SKM-1 treated with dmso at 0.1 percent for 144 hours (cell line): ENCODE data around the gene ANKMY1.

ENCODE experiments used
- DNase-seq: peaks from one replicate; lab custom pipeline; 2025; ENCODE audit not compliant: unreplicated experiment; lab: John Stamatoyannopoulos, UW

ANKMY1 gene

GRCh38 chr2:240557808-240558207 is at the start of gene ANKMY1:
ANKMY1 (minus strand) TSS chr2:240557988; CDS start chr2:240557335, 653 bp downstream.
- DNase-seq: no peak

- DNase-seq: no peak
Observed at GRCh38 chr2:240605867-240606743, 48.3 kb upstream of the ANKMY1 start.

- DNase-seq: no peak
Observed at GRCh38 chr2:240604939-240605716, 47.3 kb upstream of the ANKMY1 start.

- peak; percentile 62 for DNase-seq
Observed at GRCh38 chr2:240604291-240604938, 46.6 kb upstream of the ANKMY1 start.

GRCh38 chr2:240603846-240604245 is 46.1 kb upstream of the ANKMY1 start:
- no peak for DNase-seq

GRCh38 chr2:240603081-240603835 is 45.5 kb upstream of the ANKMY1 start:
- DNase-seq: no peak

- no peak for DNase-seq
Observed at GRCh38 chr2:240602266-240603050, 44.7 kb upstream of the ANKMY1 start.

GRCh38 chr2:240601831-240602160 is 44.0 kb upstream of the ANKMY1 start:
- no peak for DNase-seq

- no peak for DNase-seq
Observed at GRCh38 chr2:240601061-240601830, 43.5 kb upstream of the ANKMY1 start.

- DNase-seq: no peak
Observed at GRCh38 chr2:240600451-240600961, 42.7 kb upstream of the ANKMY1 start.

GRCh38 chr2:240599141-240599583 is 41.4 kb upstream of the ANKMY1 start:
- DNase-seq: no peak

- no peak for DNase-seq
Observed at GRCh38 chr2:240598311-240598911, 40.6 kb upstream of the ANKMY1 start.

GRCh38 chr2:240597419-240598181 is 39.8 kb upstream of the ANKMY1 start:
- no peak for DNase-seq

GRCh38 chr2:240597054-240597418 is 39.2 kb upstream of the ANKMY1 start:
- DNase-seq: no peak

GRCh38 chr2:240596491-240596931 is 38.7 kb upstream of the ANKMY1 start:
- DNase-seq: no peak

GRCh38 chr2:240596080-240596460 is 38.3 kb upstream of the ANKMY1 start:
- DNase-seq: no peak

- no peak for DNase-seq
Observed at GRCh38 chr2:240595381-240596079, 37.7 kb upstream of the ANKMY1 start.
